Smooth muscle cell (in vitro differentiated cells): Measurements from ENCODE around the gene PTPRG. TPM values are rescaled to one million over a fixed set of nuclear protein-coding genes. Genes with fewer than 3 reads are reported as not detected.

ENCODE experiments used
- DNase-seq: peaks from one replicate; lab custom pipeline; 2025; ENCODE audit not compliant: unreplicated experiment; lab: John Stamatoyannopoulos, UW
- H2AFZ ChIP-seq: fragments of 200-600 bp; sonication (generic); 2 replicates; pipeline ENCODE4 v1.6.0; 2016; ENCODE audit warnings: antibody characterized with exemption, low read depth, mild to moderate bottlenecking
- H3F3A ChIP-seq: fragments of 200-600 bp; sonication (generic); 2 replicates; pipeline ENCODE4 v1.6.0; 2017; ENCODE audit warnings: antibody characterized with exemption, low read depth
- H3K27ac ChIP-seq: fragments of 200-600 bp; sonication (generic); 2 replicates; pipeline ENCODE4 v1.5.1; 2016; ENCODE audit warnings: low read depth, mild to moderate bottlenecking
- H3K27me3 ChIP-seq: fragments of 200-600 bp; sonication (generic); 2 replicates; pipeline ENCODE4 v1.6.1; 2016; ENCODE audit warnings: low read depth, mild to moderate bottlenecking
- H3K36me3 ChIP-seq: fragments of 200-600 bp; sonication (generic); 2 replicates; pipeline ENCODE4 v1.5.1; 2016; ENCODE audit warnings: low read depth
- H3K4me1 ChIP-seq: fragments of 200-600 bp; sonication (generic); 2 replicates; pipeline ENCODE4 v1.5.1; 2016; ENCODE audit warnings: low read depth
- H3K4me2 ChIP-seq: fragments of 200-600 bp; sonication (generic); 2 replicates; pipeline ENCODE4 v1.6.0; 2016; ENCODE audit warnings: mild to moderate bottlenecking
- H3K4me3 ChIP-seq: fragments of 200-600 bp; sonication (generic); 2 replicates; pipeline ENCODE4 v1.5.1; 2016; ENCODE audit warnings: mild to moderate bottlenecking
- H3K79me2 ChIP-seq: fragments of 200-600 bp; sonication (generic); 2 replicates; pipeline ENCODE4 v1.6.0; 2016; ENCODE audit warnings: low read depth, mild to moderate bottlenecking
- H3K9ac ChIP-seq: fragments of 200-600 bp; sonication (generic); 2 replicates; pipeline ENCODE4 v1.6.0; 2016; ENCODE audit warnings: low read depth
- H3K9me3 ChIP-seq: fragments of 200-600 bp; sonication (generic); replicated peaks from 2 replicates; pipeline ENCODE4 v1.5.1; 2016; ENCODE audit warnings: low read depth
- H4K20me1 ChIP-seq: fragments of 200-600 bp; sonication (generic); 2 replicates; pipeline ENCODE4 v1.6.0; 2016; ENCODE audit warnings: low read depth
- WGBS: methylation state at CpG from one replicate; pipeline ENCODE4 v1.1.7; 2016; ENCODE audit warnings: low lambda C conversion rate; 5-methylcytosine and 5-hydroxymethylcytosine counted together
- polyA plus RNA-seq: library from polyadenylated mRNA; unstranded; fragments of >200 nt; fragmentation: Nextera tagmentation; extraction: Ambion mirVana; gene quantifications from 2 replicates; pipeline ENCODE4 v1.2.1, GENCODE V29; 2016
- total RNA-seq: library from RNA; depleted of rRNA; stranded (reverse); fragments of >200 nt; gene quantifications from 2 replicates; pipeline ENCODE4 v1.2.3, GENCODE V29; 2014
- TF ChIP-seq, protein P1 (sequence below): fragments of 200-600 bp; sonication (generic); IDR thresholded peaks from 2 replicates; pipeline ENCODE4 v1.5.1; 2017; ENCODE audit warnings: borderline replicate concordance, mild to moderate bottlenecking, antibody characterized with exemption; ENCODE audit not compliant: insufficient read depth, poor library complexity, severe bottlenecking

PTPRG gene
- total and polyA plus RNA-seq, 2 experiments from 2014 or later: 21.2 to 87.3 TPM

DNA sequence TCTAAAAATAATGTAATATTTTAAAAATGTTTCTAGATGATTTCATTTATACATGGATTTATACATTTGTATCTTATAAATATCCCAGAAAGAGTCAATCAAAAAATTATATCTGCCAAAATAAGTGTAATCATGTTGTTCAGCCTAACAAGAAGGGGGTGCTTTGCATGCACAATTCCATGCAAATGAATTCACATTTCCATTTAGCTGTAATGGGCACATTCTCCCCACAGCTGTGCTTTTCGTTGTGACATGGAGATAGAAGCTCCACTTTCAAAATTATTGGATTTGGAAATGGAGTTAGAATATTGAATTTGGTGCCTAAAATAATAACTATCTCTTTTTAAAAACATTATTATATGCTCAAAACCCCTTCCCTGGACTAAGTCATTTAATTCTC, 270.6 kb downstream of the PTPRG start:
- no peak overlapping the region for H3K27ac ChIP-seq
- WGBS: 91% methylated on average over 1 of the region's 1 CpG

GRCh38 chr3:61832375-61833229, 271.2 kb downstream of the PTPRG start:
- H3K4me2 ChIP-seq: no peak overlapping the region
- no peaks in the 10 kb centered on the region for H3K27me3 ChIP-seq
- no peak overlapping the region for H3K27ac ChIP-seq
- H3K9ac ChIP-seq: no peak overlapping the region
- WGBS: 95% methylated on average over 6 of the region's 6 CpGs
- peaks cover 88% of the 10 kb centered on the region for H4K20me1 ChIP-seq
- no peaks in the 10 kb centered on the region for H3K36me3 ChIP-seq
- H2AFZ ChIP-seq: no peak overlapping the region
- no peaks in the 10 kb centered on the region for H3F3A ChIP-seq
- H3K9me3 ChIP-seq: no peaks in the 10 kb centered on the region
- no peak for DNase-seq
- peaks cover 8% of the 10 kb centered on the region for H3K4me1 ChIP-seq
- TF ChIP-seq, protein P1, sequence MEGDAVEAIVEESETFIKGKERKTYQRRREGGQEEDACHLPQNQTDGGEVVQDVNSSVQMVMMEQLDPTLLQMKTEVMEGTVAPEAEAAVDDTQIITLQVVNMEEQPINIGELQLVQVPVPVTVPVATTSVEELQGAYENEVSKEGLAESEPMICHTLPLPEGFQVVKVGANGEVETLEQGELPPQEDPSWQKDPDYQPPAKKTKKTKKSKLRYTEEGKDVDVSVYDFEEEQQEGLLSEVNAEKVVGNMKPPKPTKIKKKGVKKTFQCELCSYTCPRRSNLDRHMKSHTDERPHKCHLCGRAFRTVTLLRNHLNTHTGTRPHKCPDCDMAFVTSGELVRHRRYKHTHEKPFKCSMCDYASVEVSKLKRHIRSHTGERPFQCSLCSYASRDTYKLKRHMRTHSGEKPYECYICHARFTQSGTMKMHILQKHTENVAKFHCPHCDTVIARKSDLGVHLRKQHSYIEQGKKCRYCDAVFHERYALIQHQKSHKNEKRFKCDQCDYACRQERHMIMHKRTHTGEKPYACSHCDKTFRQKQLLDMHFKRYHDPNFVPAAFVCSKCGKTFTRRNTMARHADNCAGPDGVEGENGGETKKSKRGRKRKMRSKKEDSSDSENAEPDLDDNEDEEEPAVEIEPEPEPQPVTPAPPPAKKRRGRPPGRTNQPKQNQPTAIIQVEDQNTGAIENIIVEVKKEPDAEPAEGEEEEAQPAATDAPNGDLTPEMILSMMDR: no peak
- H3K79me2 ChIP-seq: peaks cover 45% of the 10 kb centered on the region
- H3K4me3 ChIP-seq: no peak overlapping the region

More for the DNA sequence above, 270.6 kb downstream of the PTPRG start:
- Histone ChIP-seq H3K9me3 (no peaks in the 10 kb centered on the region), H3K79me2 (peaks cover 46% of the 10 kb centered on the region), H3K27me3 (no peaks in the 10 kb centered on the region), H2AFZ (no peak overlapping the region), H3K4me2 (no peak overlapping the region), H3K4me1 (peaks cover 8% of the 10 kb centered on the region), H4K20me1 (peaks cover 90% of the 10 kb centered on the region), H3K9ac (no peak overlapping the region), H3F3A (no peaks in the 10 kb centered on the region), H3K36me3 (no peaks in the 10 kb centered on the region), H3K4me3 (no peak overlapping the region)
- DNase-seq: no peak
- TF ChIP-seq, protein P1: no peak

DNA sequence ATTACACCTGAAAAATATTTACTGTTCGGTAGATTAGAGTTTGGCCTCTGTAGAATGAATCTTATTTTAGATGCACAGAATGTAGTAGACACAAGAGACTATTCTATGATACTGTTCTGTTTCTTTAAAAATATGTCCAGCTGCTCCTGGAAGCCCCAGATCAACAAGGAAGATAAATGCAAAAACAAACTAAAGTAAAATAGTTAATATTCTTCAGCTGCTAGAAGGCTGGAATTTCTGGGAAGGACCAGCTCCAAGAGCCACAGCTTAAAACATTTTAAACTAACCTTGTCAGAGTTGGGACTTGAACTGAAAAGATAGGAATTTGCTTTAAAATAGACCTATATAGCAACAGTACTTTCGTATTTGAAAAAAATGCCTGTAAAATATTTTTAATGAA, 277.9 kb downstream of the PTPRG start:
- Histone ChIP-seq H2AFZ (no peak overlapping the region), H3K9ac (no peak overlapping the region), H3K4me1 (no peaks in the 10 kb centered on the region), H4K20me1 (peaks cover 80% of the 10 kb centered on the region), H3K36me3 (no peaks in the 10 kb centered on the region), H3K27me3 (no peaks in the 10 kb centered on the region), H3K4me3 (no peak overlapping the region), H3K79me2 (peaks cover 19% of the 10 kb centered on the region), H3K27ac (no peak overlapping the region), H3F3A (no peaks in the 10 kb centered on the region), H3K9me3 (no peaks in the 10 kb centered on the region), H3K4me2 (no peak overlapping the region)
- no peak for DNase-seq
- TF ChIP-seq, protein P1: no peak
- 98% methylated on average over 2 of the region's 2 CpGs for WGBS
